HEK293 (cell line): ENCODE results near the gene FAM193B.
A peak's percentile ranks its signal among the peaks of the same experiment; 100 is the strongest.

Experiments used
- BCL11A ChIP-seq: fragments of 450-650 bp; formaldehyde crosslinking; IDR thresholded peaks from 2 replicates; pipeline ENCODE4 v1.5.1; 2016; ENCODE audit warnings: low read depth, missing biosample characterization, missing genetic modification characterization
- EGR2 ChIP-seq: fragments of 450-650 bp; formaldehyde crosslinking; IDR thresholded peaks from 2 replicates; pipeline ENCODE4 v1.5.1; 2016; ENCODE audit warnings: low read depth, missing biosample characterization, missing genetic modification characterization
- HIC1 ChIP-seq: fragments of 450-650 bp; formaldehyde crosslinking; IDR thresholded peaks from 2 replicates; pipeline ENCODE4 v1.5.1; 2016; ENCODE audit warnings: missing biosample characterization, missing genetic modification characterization
- HOXC10 ChIP-seq: sonication (generic); formaldehyde crosslinking; IDR thresholded peaks from 2 replicates; pipeline ENCODE4 v1.8.1; 2023; ENCODE audit warnings: mild to moderate bottlenecking, missing genetic modification reagents
- IKZF3 ChIP-seq: fragments of 450-650 bp; IDR thresholded peaks from 2 replicates; pipeline ENCODE4 v1.5.0; 2018; ENCODE audit warnings: missing biosample characterization, mild to moderate bottlenecking, missing genetic modification characterization, moderate library complexity
- INSM2 ChIP-seq: fragments of 450-650 bp; formaldehyde crosslinking; IDR thresholded peaks from 2 replicates; pipeline ENCODE4 v1.5.1; 2016; ENCODE audit warnings: missing biosample characterization, missing genetic modification characterization
- PATZ1 ChIP-seq: fragments of 450-650 bp; formaldehyde crosslinking; IDR thresholded peaks from 2 replicates; pipeline ENCODE4 v1.5.1; 2016; ENCODE audit warnings: missing biosample characterization, missing genetic modification characterization
- RBAK ChIP-seq: fragments of 450-650 bp; formaldehyde crosslinking; IDR thresholded peaks from 2 replicates; pipeline ENCODE4 v1.5.1; 2016; ENCODE audit warnings: missing biosample characterization, missing genetic modification characterization
- SALL2 ChIP-seq: fragments of 450-650 bp; formaldehyde crosslinking; IDR thresholded peaks from 2 replicates; pipeline ENCODE4 v1.5.0; 2017; ENCODE audit warnings: missing biosample characterization, mild to moderate bottlenecking, missing genetic modification characterization, borderline replicate concordance
- SCRT1 ChIP-seq: fragments of 450-650 bp; formaldehyde crosslinking; IDR thresholded peaks from 2 replicates; pipeline ENCODE4 v1.5.1; 2016; ENCODE audit warnings: missing biosample characterization, missing genetic modification characterization, borderline replicate concordance
- SETDB1 ChIP-seq: IDR thresholded peaks from one replicate; pipeline ENCODE4 v1.6.1; 2017; ENCODE audit warnings: mild to moderate bottlenecking, low read length, moderate library complexity, mixed read lengths; ENCODE audit not compliant: insufficient read length
- SP3 ChIP-seq: fragments of 450-650 bp; formaldehyde crosslinking; IDR thresholded peaks from 2 replicates; pipeline ENCODE4 v1.5.1; 2016; ENCODE audit warnings: missing biosample characterization, missing genetic modification characterization
- SP7 ChIP-seq: fragments of 450-650 bp; formaldehyde crosslinking; IDR thresholded peaks from 2 replicates; pipeline ENCODE4 v1.5.1; 2016; ENCODE audit warnings: missing biosample characterization, missing genetic modification characterization
- TCF7L2 ChIP-seq: IDR thresholded peaks from 2 replicates; pipeline ENCODE4 v1.6.1; 2011; ENCODE audit warnings: low read depth, mild to moderate bottlenecking, inconsistent platforms, low read length, moderate library complexity, borderline replicate concordance
- WT1 ChIP-seq: fragments of 450-650 bp; formaldehyde crosslinking; IDR thresholded peaks from 2 replicates; pipeline ENCODE4 v1.5.1; 2016; ENCODE audit warnings: missing biosample characterization, missing genetic modification characterization
- ZBTB8A ChIP-seq: fragments of 450-650 bp; formaldehyde crosslinking; IDR thresholded peaks from 2 replicates; pipeline ENCODE4 v1.5.1; 2016; ENCODE audit warnings: missing biosample characterization, missing genetic modification characterization
- ZNF174 ChIP-seq: fragments of 450-650 bp; formaldehyde crosslinking; IDR thresholded peaks from 2 replicates; pipeline ENCODE4 v1.5.0; 2017; ENCODE audit warnings: missing biosample characterization, mild to moderate bottlenecking, missing genetic modification characterization
- ZNF324 ChIP-seq: fragments of 450-650 bp; formaldehyde crosslinking; IDR thresholded peaks from 2 replicates; pipeline ENCODE4 v1.5.1; 2016; ENCODE audit warnings: missing biosample characterization, missing genetic modification characterization
- ZNF560 ChIP-seq: fragments of 450-650 bp; formaldehyde crosslinking; IDR thresholded peaks from 2 replicates; pipeline ENCODE4 v1.5.1; 2017; ENCODE audit warnings: missing biosample characterization, missing genetic modification characterization, borderline replicate concordance
- ZNF600 ChIP-seq: fragments of 450-650 bp; formaldehyde crosslinking; IDR thresholded peaks from 2 replicates; pipeline ENCODE4 v1.5.1; 2016; ENCODE audit warnings: missing biosample characterization, missing genetic modification characterization
- ZNF623 ChIP-seq: fragments of 450-650 bp; formaldehyde crosslinking; IDR thresholded peaks from 2 replicates; pipeline ENCODE4 v1.5.1; 2016; ENCODE audit warnings: missing biosample characterization, missing genetic modification characterization
- ZNF658 ChIP-seq: fragments of 450-650 bp; formaldehyde crosslinking; IDR thresholded peaks from 2 replicates; pipeline ENCODE4; 2016; ENCODE audit warnings: missing biosample characterization, missing genetic modification characterization
- ZNF677 ChIP-seq: fragments of 450-650 bp; IDR thresholded peaks from 2 replicates; pipeline ENCODE4 v1.5.0; 2018; ENCODE audit warnings: missing biosample characterization, mild to moderate bottlenecking, missing genetic modification characterization, moderate library complexity
- ZNF707 ChIP-seq: fragments of 450-650 bp; formaldehyde crosslinking; IDR thresholded peaks from 2 replicates; pipeline ENCODE4 v1.5.1; 2016; ENCODE audit warnings: missing biosample characterization, missing genetic modification characterization
- ZNF776 ChIP-seq: fragments of 450-650 bp; formaldehyde crosslinking; IDR thresholded peaks from 2 replicates; pipeline ENCODE4 v1.5.0; 2017; ENCODE audit warnings: missing biosample characterization, missing genetic modification characterization, borderline replicate concordance
- ZXDB ChIP-seq: fragments of 450-650 bp; formaldehyde crosslinking; IDR thresholded peaks from 2 replicates; pipeline ENCODE4 v1.5.1; 2016; ENCODE audit warnings: missing biosample characterization, missing genetic modification characterization
- TF ChIP-seq, protein P1 (sequence below): fragments of 450-650 bp; formaldehyde crosslinking; IDR thresholded peaks from 2 replicates; pipeline ENCODE4 v1.5.1; 2016; ENCODE audit warnings: missing biosample characterization, missing genetic modification characterization
- TF ChIP-seq, protein P2 (sequence below): fragments of 450-650 bp; formaldehyde crosslinking; IDR thresholded peaks from 2 replicates; pipeline ENCODE4 v1.5.1; 2016; ENCODE audit warnings: missing biosample characterization, missing genetic modification characterization
- TF ChIP-seq, protein P3 (sequence below): fragments of 450-650 bp; formaldehyde crosslinking; IDR thresholded peaks from 2 replicates; pipeline ENCODE4 v1.5.1; 2017; ENCODE audit warnings: missing biosample characterization, missing genetic modification characterization

FAM193B gene

GRCh38 chr5:177472460-177473442 lies 81.6 kb downstream of the FAM193B start (continued):
- TF ChIP-seq, protein P1, sequence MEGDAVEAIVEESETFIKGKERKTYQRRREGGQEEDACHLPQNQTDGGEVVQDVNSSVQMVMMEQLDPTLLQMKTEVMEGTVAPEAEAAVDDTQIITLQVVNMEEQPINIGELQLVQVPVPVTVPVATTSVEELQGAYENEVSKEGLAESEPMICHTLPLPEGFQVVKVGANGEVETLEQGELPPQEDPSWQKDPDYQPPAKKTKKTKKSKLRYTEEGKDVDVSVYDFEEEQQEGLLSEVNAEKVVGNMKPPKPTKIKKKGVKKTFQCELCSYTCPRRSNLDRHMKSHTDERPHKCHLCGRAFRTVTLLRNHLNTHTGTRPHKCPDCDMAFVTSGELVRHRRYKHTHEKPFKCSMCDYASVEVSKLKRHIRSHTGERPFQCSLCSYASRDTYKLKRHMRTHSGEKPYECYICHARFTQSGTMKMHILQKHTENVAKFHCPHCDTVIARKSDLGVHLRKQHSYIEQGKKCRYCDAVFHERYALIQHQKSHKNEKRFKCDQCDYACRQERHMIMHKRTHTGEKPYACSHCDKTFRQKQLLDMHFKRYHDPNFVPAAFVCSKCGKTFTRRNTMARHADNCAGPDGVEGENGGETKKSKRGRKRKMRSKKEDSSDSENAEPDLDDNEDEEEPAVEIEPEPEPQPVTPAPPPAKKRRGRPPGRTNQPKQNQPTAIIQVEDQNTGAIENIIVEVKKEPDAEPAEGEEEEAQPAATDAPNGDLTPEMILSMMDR: peak; percentile 51; the same call in 1 of the 2 replicates
- peak; percentile 60 for TF ChIP-seq EGR2 (tag by site-specific recombination)
- no peak for TF ChIP-seq ZNF707
- 0 out of 2 replicates have a peak, but pooled peaks have one; percentile 26 for TF ChIP-seq ZNF324 (tag by site-specific recombination)
- 0 out of 2 replicates have a peak, but pooled peaks have one; percentile 40 for TF ChIP-seq ZXDB
- peak; percentile 54 for TF ChIP-seq WT1
- TF ChIP-seq HIC1 (tag by site-specific recombination): no peak
- TF ChIP-seq, protein P2, sequence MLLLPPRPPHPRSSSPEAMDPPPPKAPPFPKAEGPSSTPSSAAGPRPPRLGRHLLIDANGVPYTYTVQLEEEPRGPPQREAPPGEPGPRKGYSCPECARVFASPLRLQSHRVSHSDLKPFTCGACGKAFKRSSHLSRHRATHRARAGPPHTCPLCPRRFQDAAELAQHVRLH (tag by site-specific recombination): no peak
- TF ChIP-seq ZNF776 (tag by site-specific recombination): no peak
- no peak for TF ChIP-seq ZNF174 (tag by site-specific recombination)
- TF ChIP-seq RBAK (tag by site-specific recombination): no peak
- TF ChIP-seq SP7: peak; percentile 42; the same call in 1 of the 2 replicates
- no peak for TF ChIP-seq BCL11A (tag by site-specific recombination)
- no peak for TF ChIP-seq TCF7L2
- TF ChIP-seq SALL2 (tag by site-specific recombination): no peak
- TF ChIP-seq HOXC10 (CRISPR knock-in tag): no peak
- TF ChIP-seq, protein P3, sequence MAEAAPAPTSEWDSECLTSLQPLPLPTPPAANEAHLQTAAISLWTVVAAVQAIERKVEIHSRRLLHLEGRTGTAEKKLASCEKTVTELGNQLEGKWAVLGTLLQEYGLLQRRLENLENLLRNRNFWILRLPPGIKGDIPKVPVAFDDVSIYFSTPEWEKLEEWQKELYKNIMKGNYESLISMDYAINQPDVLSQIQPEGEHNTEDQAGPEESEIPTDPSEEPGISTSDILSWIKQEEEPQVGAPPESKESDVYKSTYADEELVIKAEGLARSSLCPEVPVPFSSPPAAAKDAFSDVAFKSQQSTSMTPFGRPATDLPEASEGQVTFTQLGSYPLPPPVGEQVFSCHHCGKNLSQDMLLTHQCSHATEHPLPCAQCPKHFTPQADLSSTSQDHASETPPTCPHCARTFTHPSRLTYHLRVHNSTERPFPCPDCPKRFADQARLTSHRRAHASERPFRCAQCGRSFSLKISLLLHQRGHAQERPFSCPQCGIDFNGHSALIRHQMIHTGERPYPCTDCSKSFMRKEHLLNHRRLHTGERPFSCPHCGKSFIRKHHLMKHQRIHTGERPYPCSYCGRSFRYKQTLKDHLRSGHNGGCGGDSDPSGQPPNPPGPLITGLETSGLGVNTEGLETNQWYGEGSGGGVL (tag by site-specific recombination): peak; percentile 84
- no peak for TF ChIP-seq SETDB1
- TF ChIP-seq SP3: peak; percentile 91
- TF ChIP-seq ZNF623 (tag by site-specific recombination): no peak
- TF ChIP-seq ZNF658 (tag by site-specific recombination): no peak
- TF ChIP-seq ZNF677 (tag by site-specific recombination): no peak
- TF ChIP-seq INSM2 (tag by site-specific recombination): peak; percentile 39; the same call in 1 of the 2 replicates
- no peak for TF ChIP-seq IKZF3
- TF ChIP-seq PATZ1 (tag by site-specific recombination): peak; percentile 93
- no peak for TF ChIP-seq SCRT1
- TF ChIP-seq ZBTB8A: peak; percentile 78
- TF ChIP-seq ZNF560: no peak
- peak; percentile 37; the same call in 1 of the 2 replicates for TF ChIP-seq ZNF600
